ENCODE measurements around the gene CFL2.

GRCh38 chr14:34671716-34672115, 42.7 kb downstream of the CFL2 start:
- TF ChIP-seq CTCF (IDR thresholded peaks at IDR 0.05) (no peak), EP300 (IDR thresholded peaks at IDR 0.05; ENCODE audit: low read depth) (no peak), POLR2AphosphoS5 (IDR thresholded peaks at IDR 0.05) (no peak), POLR2A (IDR thresholded peaks at IDR 0.05) (no peak)
